Natural killer cell (primary cell): ENCODE data around the gene HACE1. TPM values are rescaled to one million over a fixed set of nuclear protein-coding genes. Genes with fewer than 3 reads are reported as not detected.

ENCODE experiments used
- ATAC-seq, 3 donors: fragments of 150-1000 bp in 2 of 3; fragments of 200-7000 bp in 1 of 3; cut with Tn5 transposase; 1 replicate in 1 of 3; 2 replicates in 2 of 3; pipeline ENCODE4 v1.10.0; 2021; ENCODE audit warnings: mild to moderate bottlenecking in 2 of 3, moderate library complexity in 2 of 3
- DNase-seq, 2 donors: peaks; one replicate each; pipeline versions ENCODE4 v3.0.0 to v3.0.0-alpha.2; 2013 to 2021; ENCODE audit warnings: mixed read lengths in 1 of 2
- H3K27ac ChIP-seq: one replicate; pipeline ENCODE4 v1.5.1; 2013; ENCODE audit warnings: mild to moderate bottlenecking, low read length
- H3K27me3 ChIP-seq: one replicate; pipeline ENCODE4 v1.6.1; 2013; ENCODE audit warnings: low read length; ENCODE audit not compliant: control insufficient read depth, insufficient read depth
- H3K36me3 ChIP-seq: one replicate; pipeline ENCODE4 v1.6.1; 2013; ENCODE audit warnings: low read length; ENCODE audit not compliant: control insufficient read depth, insufficient read depth
- H3K4me1 ChIP-seq: one replicate; pipeline ENCODE4 v1.6.1; 2013; ENCODE audit warnings: low read length; ENCODE audit not compliant: control insufficient read depth, insufficient read depth
- H3K4me3 ChIP-seq: one replicate; pipeline ENCODE4 v1.5.1; 2013; ENCODE audit warnings: low read length
- H3K9me3 ChIP-seq: one replicate; pipeline ENCODE4 v1.6.1; 2013; ENCODE audit warnings: low read length; ENCODE audit not compliant: control insufficient read depth, insufficient read depth
- H3K27ac Mint-ChIP-seq, 2 donors: one replicate each; pipeline ENCODE4 v1.8.0; 2022; ENCODE audit warnings: mild to moderate bottlenecking in 2 of 2, mixed read lengths in 2 of 2, moderate library complexity in 1 of 2
- H3K27me3 Mint-ChIP-seq, 2 donors: one replicate each; pipeline ENCODE4 v1.8.0; 2022; ENCODE audit warnings: low read depth in 2 of 2, mixed read lengths in 2 of 2
- H3K36me3 Mint-ChIP-seq: one replicate; pipeline ENCODE4 v1.8.0; 2022; ENCODE audit warnings: mixed read lengths
- H3K4me1 Mint-ChIP-seq, 2 donors: one replicate each; pipeline ENCODE4 v1.8.0; 2022; ENCODE audit warnings: mixed read lengths in 2 of 2
- H3K4me3 Mint-ChIP-seq: one replicate; pipeline ENCODE4 v1.8.0; 2022; ENCODE audit warnings: mild to moderate bottlenecking, moderate library complexity, mixed read lengths
- H3K9me3 Mint-ChIP-seq, 2 donors: one replicate each; pipeline ENCODE4 v1.8.0; 2022; ENCODE audit warnings: mixed read lengths in 2 of 2
- CTCF ChIP-seq: fragments of 200-600 bp; IDR thresholded peaks from one replicate; pipeline ENCODE4 v1.8.0; 2022; ENCODE audit warnings: antibody characterized with exemption
- WGBS: methylation state at CpG from one replicate; pipeline ENCODE4 v1.1.7; 2013; ENCODE audit warnings: missing lambda C conversion rate; ENCODE audit not compliant: insufficient coverage; 5-methylcytosine and 5-hydroxymethylcytosine counted together
- intact Hi-C: fragments of 100-400 bp; cut with micrococcal nuclease; formaldehyde crosslinking; loops from one replicate; pipeline ENCODE4 v1.14.2; 2022
- total RNA-seq, 4 donors: library from RNA; stranded (reverse); fragments of 120-200 nt in 1 of 4; gene quantifications; one replicate each; pipeline versions ENCODE4 v1.2.3 to v1.2.4, GENCODE V29; 2013 to 2022

Gene HACE1
- total RNA-seq, 3 donors from 2014 or later (not counting 1 experiment from before 2014, with no cell fraction given): 9.6 to 12.6 (median 9.8) TPM

- Mint-ChIP-seq H3K9me3 (no peaks in the 10 kb centered on the region), H3K36me3 (no peaks in the 10 kb centered on the region), H3K4me1 (peaks cover 6 to 12% of the 10 kb centered on the region in 2 donors), H3K27me3 (no peaks in the 10 kb centered on the region), H3K27ac (no peak overlapping the region), H3K4me3 (no peak overlapping the region)
- TF ChIP-seq CTCF: no peak
- Histone ChIP-seq H3K27ac (no peak overlapping the region), H3K27me3 (no peaks in the 10 kb centered on the region), H3K4me3 (no peak overlapping the region), H3K9me3 (no peaks in the 10 kb centered on the region), H3K4me1 (peaks cover 4% of the 10 kb centered on the region), H3K36me3 (no peaks in the 10 kb centered on the region)
- ATAC-seq (no peak), DNase-seq (no peak)
- intact Hi-C loops: loop anchor here (5.0 kb wide), 1 partner anchor 397 kb away; no protein-coding TSS in a partner anchor
- WGBS: 70% methylated on average over 1 of the region's 2 CpGs
These were observed 179.2 kb downstream of the HACE1 start for GRCh38 chr6:104680539-104680938.

GRCh38 chr6:104679971-104680370 lies 179.7 kb downstream of the HACE1 start:
- H3K27me3 Mint-ChIP-seq: no peaks in the 10 kb centered on the region
- no peak for ATAC-seq
- intact Hi-C loops: loop anchor here (5.0 kb wide), 1 partner anchor 397 kb away; no protein-coding TSS in a partner anchor

More at GRCh38 chr6:104679971-104680370, 179.7 kb downstream of the HACE1 start:
- WGBS: no CpG with 5 or more reads among the region's 1 CpG
- Mint-ChIP-seq H3K4me1 (peaks cover 6 to 12% of the 10 kb centered on the region in 2 donors), H3K4me3 (no peak overlapping the region), H3K9me3 (no peaks in the 10 kb centered on the region), H3K36me3 (no peaks in the 10 kb centered on the region), H3K27ac (no peak overlapping the region)
- Histone ChIP-seq H3K4me1 (peaks cover 4% of the 10 kb centered on the region), H3K27me3 (no peaks in the 10 kb centered on the region), H3K9me3 (no peaks in the 10 kb centered on the region), H3K4me3 (no peak overlapping the region), H3K27ac (no peak overlapping the region), H3K36me3 (no peaks in the 10 kb centered on the region)
- TF ChIP-seq CTCF: no peak
- DNase-seq: no peak

Other genes with a start within 250 kb of the HACE1 start
- gene LIN28B, start 97.2 kb upstream of the HACE1 start, total RNA-seq: not detected